HEK293T (cell line): ENCODE measurements around the gene TEAD1.

Experiments used
- ARNT ChIP-seq: fragments of 450-650 bp; IDR thresholded peaks from 2 replicates; pipeline ENCODE4 v1.6.1; 2017; ENCODE audit warnings: mild to moderate bottlenecking
- BHLHE40 ChIP-seq: fragments of 450-650 bp; IDR thresholded peaks from 2 replicates; pipeline ENCODE4 v1.6.1; 2016; ENCODE audit warnings: mild to moderate bottlenecking, moderate library complexity, borderline replicate concordance
- FOXA1 ChIP-seq: fragments of 450-650 bp; IDR thresholded peaks from 2 replicates; pipeline ENCODE4 v1.6.1; 2016; ENCODE audit warnings: mild to moderate bottlenecking
- FOXK2 ChIP-seq: fragments of 450-650 bp; IDR thresholded peaks from 2 replicates; pipeline ENCODE4 v1.6.1; 2016; ENCODE audit warnings: mild to moderate bottlenecking
- FOXM1 ChIP-seq: fragments of 450-650 bp; IDR thresholded peaks from 2 replicates; pipeline ENCODE4 v1.6.1; 2017; ENCODE audit warnings: mild to moderate bottlenecking, borderline replicate concordance
- L3MBTL2 ChIP-seq: fragments of 450-650 bp; conservative IDR thresholded peaks from 2 replicates; pipeline ENCODE4 v1.6.1; 2016; ENCODE audit warnings: mild to moderate bottlenecking
- NFRKB ChIP-seq: fragments of 450-650 bp; IDR thresholded peaks from 2 replicates; pipeline ENCODE4 v1.6.1; 2016; ENCODE audit warnings: mild to moderate bottlenecking, moderate library complexity
- SP1 ChIP-seq: fragments of 450-650 bp; IDR thresholded peaks from 2 replicates; pipeline ENCODE4 v1.6.1; 2017
- SUZ12 ChIP-seq: fragments of 450-650 bp; IDR thresholded peaks from 2 replicates; pipeline ENCODE4 v1.6.1; 2016; ENCODE audit warnings: mild to moderate bottlenecking
- ZNF384 ChIP-seq: fragments of 450-650 bp; IDR thresholded peaks from 2 replicates; pipeline ENCODE4 v1.6.1; 2016
- TF ChIP-seq, protein P1 (sequence below): fragments of 450-650 bp; IDR thresholded peaks from 2 replicates; pipeline ENCODE4 v1.6.1; 2016

DNA sequence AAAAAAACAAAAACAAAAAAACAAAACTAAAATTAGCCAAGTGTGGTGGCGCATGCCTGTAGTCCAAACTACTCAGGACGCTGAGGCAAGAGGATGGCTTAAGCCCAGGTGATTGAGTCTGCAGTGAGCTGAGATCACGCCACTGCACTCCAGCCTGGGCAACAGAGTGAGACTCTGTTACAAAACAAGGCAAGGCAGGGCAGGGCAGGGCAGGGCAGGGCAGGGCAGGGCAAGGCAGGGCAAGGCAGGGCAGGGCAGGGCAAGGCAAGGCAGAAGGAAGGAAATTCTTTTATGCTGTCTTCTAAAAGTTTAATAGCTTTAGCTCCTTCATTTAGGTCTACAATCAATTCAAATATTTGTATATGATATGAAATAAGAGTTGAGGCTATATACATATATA lies 284.8 kb downstream of the TEAD1 start:
- TF ChIP-seq BHLHE40 (no peak), SUZ12 (no peak), FOXM1 (no peak), SP1 (no peak), L3MBTL2 (no peak), FOXK2 (no peak), ZNF384 (no peak), ARNT (no peak), NFRKB (no peak), FOXA1 (no peak)
- TF ChIP-seq, protein P1, sequence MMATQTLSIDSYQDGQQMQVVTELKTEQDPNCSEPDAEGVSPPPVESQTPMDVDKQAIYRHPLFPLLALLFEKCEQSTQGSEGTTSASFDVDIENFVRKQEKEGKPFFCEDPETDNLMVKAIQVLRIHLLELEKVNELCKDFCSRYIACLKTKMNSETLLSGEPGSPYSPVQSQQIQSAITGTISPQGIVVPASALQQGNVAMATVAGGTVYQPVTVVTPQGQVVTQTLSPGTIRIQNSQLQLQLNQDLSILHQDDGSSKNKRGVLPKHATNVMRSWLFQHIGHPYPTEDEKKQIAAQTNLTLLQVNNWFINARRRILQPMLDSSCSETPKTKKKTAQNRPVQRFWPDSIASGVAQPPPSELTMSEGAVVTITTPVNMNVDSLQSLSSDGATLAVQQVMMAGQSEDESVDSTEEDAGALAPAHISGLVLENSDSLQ = no peak
